ENCODE data around the gene HELT.

DNA sequence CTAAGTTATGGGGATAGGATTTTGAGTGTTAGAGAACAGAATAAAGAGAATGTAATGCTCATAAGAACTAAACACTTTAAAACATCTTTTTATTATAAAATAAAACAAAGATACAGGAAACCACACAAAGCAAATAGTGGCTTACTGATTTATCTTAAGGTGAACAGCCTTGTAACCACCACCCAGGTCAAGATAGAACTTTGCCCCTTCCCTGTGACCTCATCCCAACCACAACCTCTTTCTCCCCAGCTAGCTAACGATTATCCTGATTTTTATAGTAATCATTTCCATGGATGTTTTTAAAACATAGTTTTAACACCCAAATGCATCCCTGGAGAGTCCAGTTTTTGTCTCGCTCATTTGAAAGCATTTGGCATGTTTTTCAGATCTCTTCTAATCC is 17.0 kb downstream of the HELT start:
- TF ChIP-seq, protein P1, sequence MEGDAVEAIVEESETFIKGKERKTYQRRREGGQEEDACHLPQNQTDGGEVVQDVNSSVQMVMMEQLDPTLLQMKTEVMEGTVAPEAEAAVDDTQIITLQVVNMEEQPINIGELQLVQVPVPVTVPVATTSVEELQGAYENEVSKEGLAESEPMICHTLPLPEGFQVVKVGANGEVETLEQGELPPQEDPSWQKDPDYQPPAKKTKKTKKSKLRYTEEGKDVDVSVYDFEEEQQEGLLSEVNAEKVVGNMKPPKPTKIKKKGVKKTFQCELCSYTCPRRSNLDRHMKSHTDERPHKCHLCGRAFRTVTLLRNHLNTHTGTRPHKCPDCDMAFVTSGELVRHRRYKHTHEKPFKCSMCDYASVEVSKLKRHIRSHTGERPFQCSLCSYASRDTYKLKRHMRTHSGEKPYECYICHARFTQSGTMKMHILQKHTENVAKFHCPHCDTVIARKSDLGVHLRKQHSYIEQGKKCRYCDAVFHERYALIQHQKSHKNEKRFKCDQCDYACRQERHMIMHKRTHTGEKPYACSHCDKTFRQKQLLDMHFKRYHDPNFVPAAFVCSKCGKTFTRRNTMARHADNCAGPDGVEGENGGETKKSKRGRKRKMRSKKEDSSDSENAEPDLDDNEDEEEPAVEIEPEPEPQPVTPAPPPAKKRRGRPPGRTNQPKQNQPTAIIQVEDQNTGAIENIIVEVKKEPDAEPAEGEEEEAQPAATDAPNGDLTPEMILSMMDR (IDR thresholded peaks at IDR 0.05), result no peak
- no peak for TF ChIP-seq POLR2A (IDR thresholded peaks at IDR 0.05)
